Measurements from ENCODE around the gene STAT1.

DNA sequence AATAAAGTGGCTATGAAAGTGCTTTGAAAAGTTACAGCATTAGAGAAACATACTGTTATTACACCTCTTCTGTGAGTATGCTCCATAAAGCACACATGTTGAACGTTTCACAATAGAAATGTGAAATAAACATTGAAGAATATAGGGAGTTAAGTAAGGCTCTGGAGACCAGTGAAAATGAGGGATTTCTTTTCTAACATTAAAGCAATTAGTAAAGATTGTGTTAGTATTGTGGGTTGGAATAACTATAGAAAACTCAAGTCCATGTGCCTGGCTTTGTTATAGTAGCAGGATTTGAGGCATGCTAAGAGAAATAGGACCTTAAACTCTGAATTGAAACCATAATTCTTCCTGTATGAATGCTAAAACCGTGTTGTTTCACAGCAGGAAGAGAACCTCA is 70.3 kb downstream of the STAT1 start:
- TF ChIP-seq, protein P1, sequence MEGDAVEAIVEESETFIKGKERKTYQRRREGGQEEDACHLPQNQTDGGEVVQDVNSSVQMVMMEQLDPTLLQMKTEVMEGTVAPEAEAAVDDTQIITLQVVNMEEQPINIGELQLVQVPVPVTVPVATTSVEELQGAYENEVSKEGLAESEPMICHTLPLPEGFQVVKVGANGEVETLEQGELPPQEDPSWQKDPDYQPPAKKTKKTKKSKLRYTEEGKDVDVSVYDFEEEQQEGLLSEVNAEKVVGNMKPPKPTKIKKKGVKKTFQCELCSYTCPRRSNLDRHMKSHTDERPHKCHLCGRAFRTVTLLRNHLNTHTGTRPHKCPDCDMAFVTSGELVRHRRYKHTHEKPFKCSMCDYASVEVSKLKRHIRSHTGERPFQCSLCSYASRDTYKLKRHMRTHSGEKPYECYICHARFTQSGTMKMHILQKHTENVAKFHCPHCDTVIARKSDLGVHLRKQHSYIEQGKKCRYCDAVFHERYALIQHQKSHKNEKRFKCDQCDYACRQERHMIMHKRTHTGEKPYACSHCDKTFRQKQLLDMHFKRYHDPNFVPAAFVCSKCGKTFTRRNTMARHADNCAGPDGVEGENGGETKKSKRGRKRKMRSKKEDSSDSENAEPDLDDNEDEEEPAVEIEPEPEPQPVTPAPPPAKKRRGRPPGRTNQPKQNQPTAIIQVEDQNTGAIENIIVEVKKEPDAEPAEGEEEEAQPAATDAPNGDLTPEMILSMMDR (conservative IDR thresholded peaks at IDR 0.05) = no peak
- TF ChIP-seq ZFX (IDR thresholded peaks at IDR 0.05) = no peak

Data from C4-2B (cell line).